MCF 10A (cell line): ENCODE data around the gene CCDC88C. TPM values are rescaled to one million over a fixed set of nuclear protein-coding genes. Genes with fewer than 3 reads are reported as not detected.

Source experiments
- BruUV-seq: library from RNA; stranded (reverse); fragments of 400-500 nt; replicated peaks from 2 replicates; lab custom pipeline; 2021; lab: Mats Ljungman, UMichigan
- CTCF ChIA-PET: fragments of 300-600 bp; sonication (Branson Sonifier 250); formaldehyde crosslinking; extraction: SDS; loops from one replicate; lab custom pipeline; 2021; ENCODE audit warnings: antibody characterized with exemption, inconsistent platforms; lab: Yijun Ruan, JAX
- POLR2A ChIA-PET: fragments of 300-600, 350-650 bp; sonication (Branson Sonifier 250); formaldehyde crosslinking; extraction: SDS; loops from one replicate; lab custom pipeline; 2020; ENCODE audit warnings: antibody characterized with exemption, inconsistent platforms; lab: Yijun Ruan, JAX
- DNase-seq: peaks from one replicate; pipeline ENCODE4 v3.0.0-alpha.2; 2018; ENCODE audit not compliant: unreplicated experiment
- H3K27ac Mint-ChIP-seq: one replicate; pipeline ENCODE4 v1.8.0; 2022; ENCODE audit warnings: mild to moderate bottlenecking, low read depth, mixed read lengths; ENCODE audit not compliant: unreplicated experiment
- H3K27me3 Mint-ChIP-seq: one replicate; pipeline ENCODE4 v1.8.0; 2022; ENCODE audit warnings: mixed read lengths; ENCODE audit not compliant: insufficient read depth, unreplicated experiment
- H3K36me3 Mint-ChIP-seq: one replicate; pipeline ENCODE4 v1.8.0; 2022; ENCODE audit warnings: mild to moderate bottlenecking, moderate library complexity, mixed read lengths; ENCODE audit not compliant: insufficient read depth, unreplicated experiment
- H3K4me1 Mint-ChIP-seq: one replicate; pipeline ENCODE4 v1.8.0; 2022; ENCODE audit warnings: mixed read lengths; ENCODE audit not compliant: insufficient read depth, unreplicated experiment
- H3K4me3 Mint-ChIP-seq: one replicate; pipeline ENCODE4 v1.8.0; 2022; ENCODE audit warnings: mild to moderate bottlenecking, moderate library complexity, mixed read lengths; ENCODE audit not compliant: unreplicated experiment
- H3K9me3 Mint-ChIP-seq: one replicate; pipeline ENCODE4 v1.8.0; 2022; ENCODE audit warnings: mixed read lengths; ENCODE audit not compliant: unreplicated experiment
- intact Hi-C: fragments of 100-400 bp; cut with micrococcal nuclease; formaldehyde crosslinking; loops from 2 replicates; pipeline ENCODE4 v1.14.1; 2022
- total RNA-seq: library from RNA; stranded (reverse); gene quantifications from 2 replicates; pipeline ENCODE4 v1.2.3, GENCODE V29; 2022
- TF ChIP-seq, protein P1 (sequence below): fragments of 200-600 bp; IDR thresholded peaks from one replicate; pipeline ENCODE4 v1.8.0; 2022; ENCODE audit warnings: antibody characterized with exemption, mild to moderate bottlenecking; ENCODE audit not compliant: unreplicated experiment

Gene CCDC88C
- total RNA-seq, 1 experiment from 2014 or later, result 19.7 TPM

DNA sequence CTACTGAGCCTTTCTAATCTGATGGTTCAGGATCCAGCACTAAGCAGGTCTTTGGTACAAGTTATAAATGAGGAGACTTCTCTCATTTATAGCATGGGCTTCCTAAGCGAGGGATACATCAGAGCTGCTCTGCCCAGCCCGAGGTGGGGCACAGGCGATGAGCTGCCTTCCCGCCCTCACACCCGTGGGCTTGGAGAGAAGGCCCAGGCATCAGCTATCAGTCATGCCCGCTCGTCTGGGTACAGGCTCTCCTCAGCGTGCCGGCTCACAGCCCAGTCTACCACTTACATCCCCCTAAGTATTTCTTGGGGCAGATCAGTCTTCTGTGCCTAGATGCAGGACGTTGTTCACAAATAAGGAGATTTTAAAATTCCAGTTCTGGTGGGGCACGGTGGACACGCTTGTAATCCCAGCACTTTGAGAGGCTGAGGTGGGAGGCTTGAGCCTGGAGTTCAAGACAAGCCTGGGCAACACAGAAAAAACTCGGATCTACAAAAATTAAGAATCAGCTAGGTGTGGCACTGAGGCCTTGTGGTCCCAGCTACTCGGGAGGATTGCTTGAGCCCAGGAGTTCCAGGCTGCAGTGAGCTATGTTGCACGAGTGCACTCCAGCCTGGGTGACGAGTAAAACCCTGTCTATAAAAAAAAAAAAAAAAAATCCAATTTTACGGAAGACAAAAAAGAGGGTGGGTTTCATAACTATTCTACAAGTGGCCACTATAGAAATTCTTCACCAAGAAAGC lies 57.0 kb downstream of the CCDC88C start:
- intact Hi-C loops, result loop anchor here (2.0 to 5.0 kb wide), 2 partner anchors 38 to 56 kb away; partner anchors contain the start of gene CCDC88C

DNA sequence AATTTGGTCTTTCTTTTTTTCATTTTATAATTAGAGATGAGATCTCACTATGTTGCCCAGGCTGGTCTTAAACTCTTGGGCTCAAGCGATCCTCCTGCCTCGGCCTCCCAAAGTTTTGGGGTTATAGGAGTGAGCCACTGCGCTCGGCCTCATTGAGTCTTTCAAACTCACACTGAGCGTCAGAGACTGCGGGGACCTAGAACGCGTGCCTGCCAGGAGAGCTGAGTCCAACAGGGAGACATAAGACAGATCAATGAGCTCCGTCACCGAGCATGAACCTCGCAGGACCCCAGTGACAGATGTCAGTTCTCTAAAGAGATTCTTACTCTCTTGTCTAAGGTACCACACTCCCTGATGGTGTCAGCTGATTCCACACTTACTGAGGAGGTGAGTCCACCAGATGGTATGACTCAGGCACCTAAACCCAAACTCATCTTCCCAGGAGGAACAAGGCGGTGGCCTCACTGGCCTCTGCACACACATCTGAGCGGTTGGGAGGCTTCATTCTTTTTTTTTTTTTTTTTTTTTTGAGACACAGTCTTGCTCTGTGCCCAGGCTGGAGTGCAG lies 58.9 kb downstream of the CCDC88C start:
- Mint-ChIP-seq H3K9me3 (no peaks in the 10 kb centered on the region), H3K4me1 (peaks cover 36% of the 10 kb centered on the region), H3K4me3 (no peak overlapping the region), H3K27me3 (no peaks in the 10 kb centered on the region), H3K36me3 (peaks cover 13% of the 10 kb centered on the region), H3K27ac (peak overlapping the region; percentile 27)
- ChIA-PET CTCF (interaction anchor here (0.6 to 6.7 kb wide), 5 partner anchors 33 to 61 kb away, joined by 3 to 41 read pairs (median 6); partner anchors contain the start of gene CCDC88C), POLR2A (interaction anchor here (4.2 to 5.0 kb wide), 2 partner anchors 9 to 59 kb away, joined by 23 to 99 read pairs; partner anchors contain the start of gene CCDC88C)
- TF ChIP-seq, protein P1, sequence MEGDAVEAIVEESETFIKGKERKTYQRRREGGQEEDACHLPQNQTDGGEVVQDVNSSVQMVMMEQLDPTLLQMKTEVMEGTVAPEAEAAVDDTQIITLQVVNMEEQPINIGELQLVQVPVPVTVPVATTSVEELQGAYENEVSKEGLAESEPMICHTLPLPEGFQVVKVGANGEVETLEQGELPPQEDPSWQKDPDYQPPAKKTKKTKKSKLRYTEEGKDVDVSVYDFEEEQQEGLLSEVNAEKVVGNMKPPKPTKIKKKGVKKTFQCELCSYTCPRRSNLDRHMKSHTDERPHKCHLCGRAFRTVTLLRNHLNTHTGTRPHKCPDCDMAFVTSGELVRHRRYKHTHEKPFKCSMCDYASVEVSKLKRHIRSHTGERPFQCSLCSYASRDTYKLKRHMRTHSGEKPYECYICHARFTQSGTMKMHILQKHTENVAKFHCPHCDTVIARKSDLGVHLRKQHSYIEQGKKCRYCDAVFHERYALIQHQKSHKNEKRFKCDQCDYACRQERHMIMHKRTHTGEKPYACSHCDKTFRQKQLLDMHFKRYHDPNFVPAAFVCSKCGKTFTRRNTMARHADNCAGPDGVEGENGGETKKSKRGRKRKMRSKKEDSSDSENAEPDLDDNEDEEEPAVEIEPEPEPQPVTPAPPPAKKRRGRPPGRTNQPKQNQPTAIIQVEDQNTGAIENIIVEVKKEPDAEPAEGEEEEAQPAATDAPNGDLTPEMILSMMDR, result no peak
- intact Hi-C loops, result no loop called here
- DNase-seq, result no peak
- no TSS peak for BruUV-seq

More for the DNA sequence above, 57.0 kb downstream of the CCDC88C start:
- DNase-seq, result no peak
- no peaks in the 10 kb centered on the region for H3K27me3 Mint-ChIP-seq
- no TSS peak for BruUV-seq
- H3K4me1 Mint-ChIP-seq, result peaks cover 24% of the 10 kb centered on the region
- H3K27ac Mint-ChIP-seq, result peak overlapping the region; percentile 88
- peaks cover 9% of the 10 kb centered on the region for H3K36me3 Mint-ChIP-seq
- CTCF ChIA-PET, result interaction anchor here (0.6 to 6.7 kb wide), 11 partner anchors 11 to 540 kb away, joined by 3 to 41 read pairs (median 5); partner anchors contain the start of gene CCDC88C
- no peaks in the 10 kb centered on the region for H3K9me3 Mint-ChIP-seq
- peak overlapping the region; percentile 57 for H3K4me3 Mint-ChIP-seq
- TF ChIP-seq, protein P1, result no peak
- POLR2A ChIA-PET, result interaction anchor here (0.7 to 5.0 kb wide), 12 partner anchors 9 to 1092 kb away, joined by 3 to 99 read pairs (median 4); partner anchors contain the start of genes CCDC88C and PPP4R3A

DNA sequence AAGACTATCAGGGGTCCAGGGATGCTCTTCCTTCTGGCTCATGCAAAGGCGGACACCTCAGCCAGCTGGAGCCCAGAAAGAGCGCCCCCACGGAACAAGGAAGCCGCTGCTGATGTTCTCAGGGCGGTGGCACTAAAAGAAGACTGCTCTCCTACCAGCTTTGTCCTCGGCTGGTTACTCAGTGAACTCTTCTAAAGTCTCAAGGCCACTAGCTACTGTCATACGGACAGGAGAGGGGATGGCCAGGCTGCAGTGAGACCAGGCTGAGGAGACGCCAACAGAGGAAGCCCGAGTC lies 59.6 kb downstream of the CCDC88C start:
- TF ChIP-seq, protein P1, result no peak
- no peaks in the 10 kb centered on the region for H3K27me3 Mint-ChIP-seq
- no peak overlapping the region for H3K27ac Mint-ChIP-seq
- peaks cover 13% of the 10 kb centered on the region for H3K36me3 Mint-ChIP-seq
- no peak for DNase-seq
- H3K4me3 Mint-ChIP-seq, result no peak overlapping the region
- intact Hi-C loops, result no loop called here
- ChIA-PET CTCF (interaction anchor here (0.6 to 6.7 kb wide), 4 partner anchors 34 to 1555 kb away, joined by 3 to 41 read pairs (median 4); partner anchors contain the start of gene ATXN3), POLR2A (no interaction called here)
- peaks cover 36% of the 10 kb centered on the region for H3K4me1 Mint-ChIP-seq
- BruUV-seq, result no TSS peak
- H3K9me3 Mint-ChIP-seq, result no peaks in the 10 kb centered on the region
